ENCODE measurements around the gene CPT2.

GRCh38 chr1:53176452-53177208, 20.0 kb upstream of the CPT2 start:
- TF ChIP-seq GATA2 (IDR thresholded peaks at IDR 0.05; ENCODE audit: low read depth, low read length) (no peak), GATA3 (IDR thresholded peaks at IDR 0.05; ENCODE audit: low read depth, low read length) (no peak)

All from SH-SY5Y (cell line).